C4-2B (cell line): Measurements from ENCODE around the gene MOCS1.

ENCODE experiments used
- ZFX ChIP-seq: fragments of 450-650 bp; IDR thresholded peaks from 2 replicates; pipeline ENCODE4 v1.6.1; 2017
- TF ChIP-seq, protein P1 (sequence below): fragments of 450-650 bp; conservative IDR thresholded peaks from 2 replicates; pipeline ENCODE4 v1.5.1; 2017; ENCODE audit warnings: mild to moderate bottlenecking

DNA sequence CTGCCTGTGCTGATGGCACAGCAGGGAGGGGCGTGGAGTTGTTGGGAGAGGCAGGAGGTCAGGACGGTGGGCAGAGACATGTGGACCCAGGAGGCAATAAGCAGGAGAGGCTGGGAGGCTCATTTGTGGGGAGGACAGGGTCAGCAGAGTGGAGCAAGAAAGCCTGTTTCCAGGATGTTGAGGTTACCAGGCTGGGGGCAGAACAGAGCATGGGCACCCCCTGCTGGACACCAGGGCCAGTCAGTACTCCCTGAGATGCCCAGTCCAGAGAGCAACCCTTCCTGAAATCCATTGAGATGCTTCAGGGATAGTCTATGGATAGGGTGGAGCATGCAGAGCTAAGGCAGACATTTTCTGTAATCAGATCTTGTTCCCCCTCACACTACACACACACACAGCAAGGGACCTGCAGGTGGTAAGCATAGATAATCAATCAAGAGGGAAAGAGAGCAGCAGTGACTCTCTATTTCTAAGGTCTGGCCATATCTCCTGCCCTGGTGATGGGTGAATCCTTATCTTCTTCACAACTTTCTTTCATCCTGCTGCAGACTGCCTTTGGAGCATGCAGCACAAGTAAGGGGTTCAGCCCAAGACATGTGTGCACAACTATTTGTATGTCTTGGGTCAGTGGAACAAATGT, 41.7 kb downstream of the MOCS1 start:
- TF ChIP-seq, protein P1, sequence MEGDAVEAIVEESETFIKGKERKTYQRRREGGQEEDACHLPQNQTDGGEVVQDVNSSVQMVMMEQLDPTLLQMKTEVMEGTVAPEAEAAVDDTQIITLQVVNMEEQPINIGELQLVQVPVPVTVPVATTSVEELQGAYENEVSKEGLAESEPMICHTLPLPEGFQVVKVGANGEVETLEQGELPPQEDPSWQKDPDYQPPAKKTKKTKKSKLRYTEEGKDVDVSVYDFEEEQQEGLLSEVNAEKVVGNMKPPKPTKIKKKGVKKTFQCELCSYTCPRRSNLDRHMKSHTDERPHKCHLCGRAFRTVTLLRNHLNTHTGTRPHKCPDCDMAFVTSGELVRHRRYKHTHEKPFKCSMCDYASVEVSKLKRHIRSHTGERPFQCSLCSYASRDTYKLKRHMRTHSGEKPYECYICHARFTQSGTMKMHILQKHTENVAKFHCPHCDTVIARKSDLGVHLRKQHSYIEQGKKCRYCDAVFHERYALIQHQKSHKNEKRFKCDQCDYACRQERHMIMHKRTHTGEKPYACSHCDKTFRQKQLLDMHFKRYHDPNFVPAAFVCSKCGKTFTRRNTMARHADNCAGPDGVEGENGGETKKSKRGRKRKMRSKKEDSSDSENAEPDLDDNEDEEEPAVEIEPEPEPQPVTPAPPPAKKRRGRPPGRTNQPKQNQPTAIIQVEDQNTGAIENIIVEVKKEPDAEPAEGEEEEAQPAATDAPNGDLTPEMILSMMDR, result peak; percentile 84
- no peak for TF ChIP-seq ZFX
